HCT116 (cell line): ENCODE results near the gene FHDC1. TPM values are rescaled to one million over a fixed set of nuclear protein-coding genes. Genes with fewer than 3 reads are reported as not detected.

ENCODE experiments used
- ATAC-seq: fragments of 200-7000 bp; cut with Tn5 transposase; 2 replicates; pipeline ENCODE4 v1.9.1; 2020; ENCODE audit warnings: mild to moderate bottlenecking, moderate library complexity
- BruUV-seq: library from RNA; stranded (reverse); fragments of 400-500 nt; replicated peaks from 2 replicates; lab custom pipeline; 2021; lab: Mats Ljungman, UMichigan
- CTCF ChIA-PET: fragments of 300-600 bp; sonication (Branson Sonifier 250); formaldehyde crosslinking; loops from one replicate; lab custom pipeline; 2021; ENCODE audit warnings: antibody characterized with exemption; lab: Charles Lee
- POLR2A ChIA-PET: fragments of 300-600, 350-600 bp; sonication (Branson Sonifier 250); formaldehyde crosslinking; loops from one replicate; lab custom pipeline; 2021; ENCODE audit warnings: antibody characterized with exemption; lab: Charles Lee
- RAD21 ChIA-PET, 2 experiments: fragments of 300-600 bp; sonication (Branson Sonifier 250); formaldehyde crosslinking; loops; one replicate each; lab custom pipeline; 2023; ENCODE audit warnings: low total read pairs in 2 of 2; ENCODE audit not compliant: uncharacterized antibody in 2 of 2, unreplicated experiment in 2 of 2, low non-redundant PET in 1 of 2; lab: Charles Lee
- DNase-seq: peaks from one replicate; pipeline ENCODE4 v3.0.0-alpha.2; 2010; ENCODE audit warnings: low read depth, low spot score
- H2AFZ ChIP-seq: fragments of 200-600 bp; shearing (Covaris generic), sonication (generic); 2 replicates; pipeline ENCODE4 v1.6.1; 2017; ENCODE audit warnings: low read depth, mixed run types, mixed read lengths, antibody characterized with exemption, low read length; ENCODE audit not compliant: poor library complexity, severe bottlenecking
- H3K27ac ChIP-seq: 2 replicates; pipeline ENCODE4 v1.5.1; 2012; ENCODE audit warnings: low read depth, low read length
- H3K27me3 ChIP-seq: fragments of 200-600 bp; sonication (generic); 2 replicates; pipeline ENCODE4 v1.6.1; 2016; ENCODE audit warnings: mixed run types, low read length, mixed read lengths; ENCODE audit not compliant: insufficient read depth
- H3K36me3 ChIP-seq, 2 experiments: fragments of 200-500 bp in 1 of 2; fragments of 200-600 bp in 1 of 2; sonication (Bioruptor generic) in 1 of 2; sonication (generic) in 1 of 2; 2 replicates each; pipeline versions ENCODE4 v1.5.1 to v1.6.1; 2014 to 2016; ENCODE audit warnings: low read length in 2 of 2, inconsistent platforms in 1 of 2, mixed read lengths in 1 of 2, mixed run types in 1 of 2; ENCODE audit not compliant: insufficient read depth in 2 of 2, control insufficient read depth in 1 of 2
- H3K4me1 ChIP-seq, 2 experiments: fragments of 200-600 bp in 1 of 2; sonication (generic) in 1 of 2; 2 replicates each; pipeline versions ENCODE4 v1.5.1 to v1.6.1; 2012 to 2017; ENCODE audit warnings: low read length in 2 of 2, inconsistent platforms in 1 of 2, mild to moderate bottlenecking in 1 of 2, mixed read lengths in 1 of 2, mixed run types in 1 of 2, moderate library complexity in 1 of 2; ENCODE audit not compliant: insufficient read depth in 2 of 2, control insufficient read depth in 1 of 2
- H3K4me2 ChIP-seq: fragments of 200-600 bp; sonication (generic); 2 replicates; pipeline ENCODE4 v1.6.1; 2017; ENCODE audit warnings: mixed run types, low read length, mixed read lengths
- H3K4me3 ChIP-seq, 2 experiments: fragments of 200-600 bp in 1 of 2; sonication (generic) in 1 of 2; replicated peaks in 1 of 2; 2 replicates each; pipeline ENCODE4 v1.5.1; 2011 to 2016; ENCODE audit warnings: low read length in 2 of 2, control low read depth in 1 of 2, low read depth in 1 of 2, mild to moderate bottlenecking in 1 of 2, mixed read lengths in 1 of 2, mixed run types in 1 of 2
- H3K79me2 ChIP-seq: fragments of 200-600 bp; sonication (generic); 2 replicates; pipeline ENCODE4 v1.6.1; 2017; ENCODE audit warnings: mild to moderate bottlenecking, mixed run types, low read length, moderate library complexity, mixed read lengths; ENCODE audit not compliant: insufficient read depth
- H3K9ac ChIP-seq: fragments of 200-600 bp; sonication (generic); 2 replicates; pipeline ENCODE4 v1.6.1; 2016; ENCODE audit warnings: low read length, mixed read lengths
- H3K9me2 ChIP-seq: fragments of 200-600 bp; sonication (generic), shearing (Covaris generic); 2 replicates; pipeline ENCODE4 v1.6.1; 2017; ENCODE audit warnings: mixed run types, mild to moderate bottlenecking, moderate library complexity; ENCODE audit not compliant: insufficient read depth
- H3K9me3 ChIP-seq, 2 experiments: fragments of 200-500 bp in 1 of 2; fragments of 200-600 bp in 1 of 2; sonication (Bioruptor generic) in 1 of 2; sonication (generic) in 1 of 2; 2 replicates each; pipeline ENCODE4 v1.6.1; 2014 to 2017; ENCODE audit warnings: low read length in 2 of 2, mixed read lengths in 2 of 2, inconsistent platforms in 1 of 2, low read depth in 1 of 2, mild to moderate bottlenecking in 1 of 2, mixed run types in 1 of 2, moderate library complexity in 1 of 2; ENCODE audit not compliant: control insufficient read depth in 1 of 2, insufficient read depth in 1 of 2
- H4K20me1 ChIP-seq: fragments of 200-600 bp; sonication (generic), shearing (Covaris generic); 2 replicates; pipeline ENCODE4 v1.6.1; 2017; ENCODE audit warnings: mixed run types, mild to moderate bottlenecking, moderate library complexity; ENCODE audit not compliant: insufficient read depth
- CBX3 ChIP-seq: IDR thresholded peaks from 2 replicates; pipeline ENCODE4 v1.6.1; 2012; ENCODE audit warnings: low read depth
- CEBPB ChIP-seq: IDR thresholded peaks from 2 replicates; pipeline ENCODE4 v1.6.1; 2012; ENCODE audit warnings: low read depth
- CTCF ChIP-seq, 3 experiments: fragments of 200-600 bp in 1 of 3; sonication (generic) in 1 of 3; IDR thresholded peaks in 2 of 3; conservative IDR thresholded peaks in 1 of 3; 2 replicates each; pipeline ENCODE4 v1.5.1; 2012 to 2017; ENCODE audit warnings: low read depth in 2 of 3, low read length in 2 of 3, antibody characterized with exemption in 1 of 3, borderline replicate concordance in 1 of 3, control low read depth in 1 of 3, mild to moderate bottlenecking in 1 of 3, mixed read lengths in 1 of 3, mixed run types in 1 of 3, moderate library complexity in 1 of 3; ENCODE audit not compliant: insufficient read depth in 1 of 3
- EGR1 ChIP-seq: IDR thresholded peaks from 2 replicates; pipeline ENCODE4 v1.6.1; 2012; ENCODE audit warnings: low read depth
- ELF1 ChIP-seq: IDR thresholded peaks from 2 replicates; pipeline ENCODE4 v1.6.1; 2012; ENCODE audit warnings: low read depth, borderline replicate concordance
- EZH2 ChIP-seq: fragments of 200-600 bp; sonication (generic); IDR thresholded peaks from 2 replicates; pipeline ENCODE4 v1.6.1; 2017; ENCODE audit warnings: antibody characterized with exemption, mixed run types
- EZH2phosphoT487 ChIP-seq: fragments of 200-600 bp; IDR thresholded peaks from 2 replicates; pipeline ENCODE4 v1.6.1; 2018; ENCODE audit warnings: antibody characterized with exemption, borderline replicate concordance
- FOSL1 ChIP-seq: IDR thresholded peaks from 2 replicates; pipeline ENCODE4 v1.6.1; 2012; ENCODE audit warnings: low read depth
- JUND ChIP-seq: IDR thresholded peaks from 2 replicates; pipeline ENCODE4 v1.6.1; 2012
- MAX ChIP-seq: IDR thresholded peaks from 2 replicates; pipeline ENCODE4 v1.6.1; 2012
- POLR2A ChIP-seq: IDR thresholded peaks from 2 replicates; pipeline ENCODE4 v1.7.0; 2011; ENCODE audit warnings: borderline replicate concordance; ENCODE audit not compliant: insufficient read depth, insufficient read length; ENCODE audit errors: extremely low read depth
- POLR2AphosphoS5 ChIP-seq: IDR thresholded peaks from 2 replicates; pipeline ENCODE4 v1.6.1; 2011; ENCODE audit warnings: mild to moderate bottlenecking, low read depth, low read length, moderate library complexity
- SP1 ChIP-seq: IDR thresholded peaks from 2 replicates; pipeline ENCODE4 v1.6.1; 2012; ENCODE audit warnings: low read depth
- SRF ChIP-seq: IDR thresholded peaks from 2 replicates; pipeline ENCODE4 v1.6.1; 2012; ENCODE audit warnings: low read depth
- YY1 ChIP-seq: IDR thresholded peaks from 2 replicates; pipeline ENCODE4 v1.6.1; 2011; ENCODE audit warnings: low read length, low read depth, moderate library complexity, mild to moderate bottlenecking; ENCODE audit not compliant: insufficient replicate concordance; ENCODE audit errors: extremely low read depth
- ZFX ChIP-seq: fragments of 450-650 bp; IDR thresholded peaks from 2 replicates; pipeline ENCODE4 v1.6.1; 2017
- ZNF274 ChIP-seq: fragments of 200-500 bp; sonication (Bioruptor generic); IDR thresholded peaks from 2 replicates; pipeline ENCODE4 v1.6.1; 2014; ENCODE audit warnings: mild to moderate bottlenecking, low read depth, low read length, inconsistent platforms
- intact Hi-C: fragments of 100-400 bp; cut with micrococcal nuclease; formaldehyde crosslinking; loops from 2 replicates; pipeline ENCODE4 v1.10.0; 2022
- total RNA-seq: library from RNA; stranded (reverse); gene quantifications from one replicate; pipeline ENCODE4 v1.2.1, GENCODE V29; 2021; ENCODE audit not compliant: unreplicated experiment

The FHDC1 gene
- total RNA-seq, 1 experiment from 2014 or later: 1.8 TPM

GRCh38 chr4:153022241-153022715 lies 86.2 kb downstream of the FHDC1 start:
- Histone ChIP-seq H3K27ac (no peak overlapping the region), H3K9ac (no peak overlapping the region), H3K4me3 (no peak overlapping the region), H3K9me3 (no peaks in the 10 kb centered on the region), H3K79me2 (no peaks in the 10 kb centered on the region), H3K27me3 (no peaks in the 10 kb centered on the region), H3K4me2 (no peak overlapping the region), H2AFZ (no peak overlapping the region), H3K4me1 (no peaks in the 10 kb centered on the region), H3K36me3 (no peaks in the 10 kb centered on the region), H3K9me2 (no peaks in the 10 kb centered on the region), H4K20me1 (no peaks in the 10 kb centered on the region)
- RAD21 ChIA-PET: no interaction called here
- ATAC-seq: no peak
- intact Hi-C loops: no loop called here
- TF ChIP-seq POLR2A (no peak), ZNF274 (no peak), YY1 (no peak), FOSL1 (no peak), JUND (no peak), SRF (no peak), ZFX (no peak), CEBPB (no peak), POLR2AphosphoS5 (no peak), EZH2phosphoT487 (no peak), CTCF (IDR thresholded peaks at IDR 0.05 in 2 of 3, conservative IDR thresholded peaks at IDR 0.05 in 1 of 3; ENCODE audit: borderline replicate concordance in 1 of 3, insufficient read depth in 1 of 3, low read depth in 2 of 3, low read length in 2 of 3) (no peak), EZH2 (no peak), MAX (no peak), ELF1 (no peak), SP1 (no peak), EGR1 (no peak), CBX3 (no peak)
- no TSS peak for BruUV-seq
- no peak for DNase-seq
- CTCF ChIA-PET: no interaction called here
- POLR2A ChIA-PET: no interaction called here
